ENCODE measurements around the gene GIPC1.

The GIPC1 gene

GRCh38 chr19:14502334-14503092 lies 6.6 kb upstream of the GIPC1 start:
- no peak overlapping the region for H3K4me3 ChIP-seq (ENCODE audit: low read depth, low read length)
- TF ChIP-seq, protein P1, sequence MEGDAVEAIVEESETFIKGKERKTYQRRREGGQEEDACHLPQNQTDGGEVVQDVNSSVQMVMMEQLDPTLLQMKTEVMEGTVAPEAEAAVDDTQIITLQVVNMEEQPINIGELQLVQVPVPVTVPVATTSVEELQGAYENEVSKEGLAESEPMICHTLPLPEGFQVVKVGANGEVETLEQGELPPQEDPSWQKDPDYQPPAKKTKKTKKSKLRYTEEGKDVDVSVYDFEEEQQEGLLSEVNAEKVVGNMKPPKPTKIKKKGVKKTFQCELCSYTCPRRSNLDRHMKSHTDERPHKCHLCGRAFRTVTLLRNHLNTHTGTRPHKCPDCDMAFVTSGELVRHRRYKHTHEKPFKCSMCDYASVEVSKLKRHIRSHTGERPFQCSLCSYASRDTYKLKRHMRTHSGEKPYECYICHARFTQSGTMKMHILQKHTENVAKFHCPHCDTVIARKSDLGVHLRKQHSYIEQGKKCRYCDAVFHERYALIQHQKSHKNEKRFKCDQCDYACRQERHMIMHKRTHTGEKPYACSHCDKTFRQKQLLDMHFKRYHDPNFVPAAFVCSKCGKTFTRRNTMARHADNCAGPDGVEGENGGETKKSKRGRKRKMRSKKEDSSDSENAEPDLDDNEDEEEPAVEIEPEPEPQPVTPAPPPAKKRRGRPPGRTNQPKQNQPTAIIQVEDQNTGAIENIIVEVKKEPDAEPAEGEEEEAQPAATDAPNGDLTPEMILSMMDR (IDR thresholded peaks at IDR 0.05; ENCODE audit: borderline replicate concordance, insufficient read depth, low read depth, low read length), result no peak

GRCh38 chr19:14497228-14497921 lies 1.4 kb upstream of the GIPC1 start:
- no peak overlapping the region for H3K4me3 ChIP-seq (ENCODE audit: low read depth, low read length)
- TF ChIP-seq, protein P1 (IDR thresholded peaks at IDR 0.05; ENCODE audit: borderline replicate concordance, insufficient read depth, low read depth, low read length), result no peak

- no peak overlapping the region for H3K4me3 ChIP-seq (ENCODE audit: low read depth, low read length)
- TF ChIP-seq, protein P1 (IDR thresholded peaks at IDR 0.05; ENCODE audit: borderline replicate concordance, insufficient read depth, low read depth, low read length), result no peak
These were observed 904 bp upstream of the GIPC1 start for GRCh38 chr19:14496834-14497227.

GRCh38 chr19:14495672-14496028 lies 277 bp downstream of the GIPC1 start:
- H3K4me3 ChIP-seq (ENCODE audit: low read depth, low read length), result peak overlapping the region; percentile 49
- TF ChIP-seq, protein P1 (IDR thresholded peaks at IDR 0.05; ENCODE audit: borderline replicate concordance, insufficient read depth, low read depth, low read length), result no peak

GRCh38 chr19:14494910-14495671 lies 836 bp downstream of the GIPC1 start:
- no peak overlapping the region for H3K4me3 ChIP-seq (ENCODE audit: low read depth, low read length)
- TF ChIP-seq, protein P1 (IDR thresholded peaks at IDR 0.05; ENCODE audit: borderline replicate concordance, insufficient read depth, low read depth, low read length), result no peak

DNA sequence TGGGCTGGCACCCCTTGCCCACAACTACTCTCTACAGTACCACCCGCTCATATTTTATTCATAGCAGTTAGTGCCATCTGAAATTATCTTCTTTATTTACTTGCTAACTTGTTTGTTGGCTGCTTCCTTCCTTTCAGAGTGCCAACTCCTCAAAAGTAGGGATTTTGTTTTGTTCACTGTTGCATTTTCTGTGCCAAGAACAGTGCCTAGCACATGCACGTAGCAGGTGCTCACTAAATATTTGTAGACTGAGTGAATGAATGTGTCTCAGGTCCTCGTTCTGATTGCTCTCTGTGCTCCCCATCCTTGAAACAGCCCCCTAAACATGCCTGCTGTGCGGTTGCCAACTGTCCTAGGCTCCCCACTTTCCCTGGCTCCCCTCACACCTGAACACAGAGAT lies 1.5 kb downstream of the GIPC1 start:
- TF ChIP-seq, protein P1 (IDR thresholded peaks at IDR 0.05; ENCODE audit: borderline replicate concordance, insufficient read depth, low read depth, low read length), result no peak
- H3K4me3 ChIP-seq (ENCODE audit: low read depth, low read length), result no peak overlapping the region
